GM19240 (cell line): Measurements from ENCODE around the gene SEPTIN10.

Source experiments
- DNase-seq: peaks from one replicate; pipeline ENCODE4 v3.0.0; 2011; ENCODE audit warnings: low spot score; ENCODE audit not compliant: insufficient read length

SEPTIN10 gene

GRCh38 chr2:109499566-109499965 is 114.2 kb downstream of the SEPTIN10 start:
- DNase-seq = no peak

GRCh38 chr2:109498906-109499305 is 114.9 kb downstream of the SEPTIN10 start:
- DNase-seq = no peak

- no peak for DNase-seq
Measured at GRCh38 chr2:109497911-109498870, 115.6 kb downstream of the SEPTIN10 start.

GRCh38 chr2:109497463-109497862 is 116.3 kb downstream of the SEPTIN10 start:
- DNase-seq = no peak

GRCh38 chr2:109494351-109494750 is 119.4 kb downstream of the SEPTIN10 start:
- DNase-seq = no peak

GRCh38 chr2:109493176-109493935 is 120.4 kb downstream of the SEPTIN10 start:
- no peak for DNase-seq
